DND-41 (cell line): ENCODE data around the gene ADAMTS15.
"Not testable (repeated sequence)": the region's sequence is repeated elsewhere in the genome, so short reads cannot be mapped to it uniquely, and the experiment has no call there.

ENCODE experiments used
- EZH2 ChIP-seq: IDR thresholded peaks from 3 replicates; pipeline ENCODE4 v1.6.1; 2012; ENCODE audit warnings: borderline replicate concordance, low read depth, mild to moderate bottlenecking, moderate library complexity, low read length, inconsistent platforms; ENCODE audit not compliant: severe bottlenecking
- TF ChIP-seq, protein P1 (sequence below): IDR thresholded peaks from 2 replicates; pipeline ENCODE4 v1.5.1; 2012; ENCODE audit warnings: borderline replicate concordance, low read length, moderate library complexity, mild to moderate bottlenecking; ENCODE audit not compliant: poor library complexity, severe bottlenecking; ENCODE audit errors: extremely low read depth

DNA sequence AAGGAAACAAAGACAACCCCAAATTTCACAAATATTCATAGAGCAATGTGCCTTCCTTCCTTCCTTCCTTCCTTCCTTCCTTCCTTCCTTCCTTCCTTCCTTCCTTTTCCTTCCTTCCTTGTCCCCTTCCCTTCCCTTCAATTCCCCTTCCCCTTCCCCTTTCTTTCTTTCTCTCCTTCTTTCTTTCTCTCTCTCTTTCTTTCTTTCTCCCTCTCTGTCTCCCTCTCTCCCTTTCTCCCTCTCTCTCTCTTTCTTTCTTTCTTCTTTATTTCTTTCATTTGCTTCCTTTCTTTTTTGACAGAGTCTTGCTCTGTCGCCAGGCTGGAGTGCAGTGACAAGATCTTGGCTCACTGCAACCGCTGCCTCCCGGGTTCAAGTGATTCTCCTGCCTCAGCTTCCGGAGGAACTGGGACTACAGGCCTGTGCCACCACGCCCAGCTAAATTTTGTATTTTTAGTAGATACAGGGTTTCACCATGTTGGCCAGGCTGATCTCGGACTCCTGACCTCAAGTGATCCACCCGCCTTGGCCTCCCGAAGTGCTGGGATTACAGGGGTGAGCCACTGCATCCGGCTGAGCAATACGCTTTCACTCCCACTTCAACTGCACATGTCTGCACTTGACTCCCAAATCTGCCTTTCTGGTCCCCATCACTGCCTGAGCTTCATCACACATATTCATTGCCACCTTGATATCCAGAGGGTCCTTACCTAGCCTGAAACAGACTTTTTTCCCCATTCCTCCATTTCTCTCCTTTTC is 9.9 kb upstream of the ADAMTS15 start:
- TF ChIP-seq, protein P1, sequence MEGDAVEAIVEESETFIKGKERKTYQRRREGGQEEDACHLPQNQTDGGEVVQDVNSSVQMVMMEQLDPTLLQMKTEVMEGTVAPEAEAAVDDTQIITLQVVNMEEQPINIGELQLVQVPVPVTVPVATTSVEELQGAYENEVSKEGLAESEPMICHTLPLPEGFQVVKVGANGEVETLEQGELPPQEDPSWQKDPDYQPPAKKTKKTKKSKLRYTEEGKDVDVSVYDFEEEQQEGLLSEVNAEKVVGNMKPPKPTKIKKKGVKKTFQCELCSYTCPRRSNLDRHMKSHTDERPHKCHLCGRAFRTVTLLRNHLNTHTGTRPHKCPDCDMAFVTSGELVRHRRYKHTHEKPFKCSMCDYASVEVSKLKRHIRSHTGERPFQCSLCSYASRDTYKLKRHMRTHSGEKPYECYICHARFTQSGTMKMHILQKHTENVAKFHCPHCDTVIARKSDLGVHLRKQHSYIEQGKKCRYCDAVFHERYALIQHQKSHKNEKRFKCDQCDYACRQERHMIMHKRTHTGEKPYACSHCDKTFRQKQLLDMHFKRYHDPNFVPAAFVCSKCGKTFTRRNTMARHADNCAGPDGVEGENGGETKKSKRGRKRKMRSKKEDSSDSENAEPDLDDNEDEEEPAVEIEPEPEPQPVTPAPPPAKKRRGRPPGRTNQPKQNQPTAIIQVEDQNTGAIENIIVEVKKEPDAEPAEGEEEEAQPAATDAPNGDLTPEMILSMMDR, result not testable (repeated sequence)
- not testable (repeated sequence) for TF ChIP-seq EZH2
